Measurements from ENCODE around the gene CPNE2. TPM values are rescaled to one million over a fixed set of nuclear protein-coding genes. Genes with fewer than 3 reads are reported as not detected.

The CPNE2 gene
- total RNA-seq, 6 donors from 2014 or later, result 39.4 to 58.7 (median 53.1) TPM

DNA sequence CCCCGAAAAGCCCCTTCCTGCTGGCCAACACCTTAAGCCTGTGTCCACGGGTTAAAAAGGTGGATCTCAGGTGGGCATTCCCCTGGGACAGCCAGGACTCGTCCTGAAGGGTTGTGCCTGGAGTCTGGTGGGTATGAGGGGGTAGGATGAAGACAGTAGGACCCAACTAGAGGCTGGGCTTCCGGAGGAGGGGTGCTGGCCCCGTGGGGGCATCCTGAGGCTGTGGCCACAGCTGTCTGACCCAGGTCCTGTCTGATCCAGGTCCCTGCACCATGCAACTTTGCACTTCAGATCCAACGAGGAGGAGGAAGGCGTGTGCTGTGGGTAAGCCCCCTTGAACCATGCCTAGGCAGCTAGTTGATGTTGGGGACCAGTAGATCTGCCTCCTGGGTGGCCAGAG is 37.6 kb upstream of the CPNE2 start:
- ATAC-seq (ENCODE audit: low FRiP score in 2 of 2) (no peak), DNase-seq (peak in 1 of 2 donors; percentile 52)
- no peaks in the 10 kb centered on the region for H3K27me3 ChIP-seq
- H3K4me3 ChIP-seq, result no peak overlapping the region
- WGBS, 2 donors, result 77 to 89% methylated on average over 3 to 7 of the region's 7 CpGs
- H3K27ac ChIP-seq, result no peak overlapping the region
- no peaks in the 10 kb centered on the region for H3K9me3 ChIP-seq
- H3K4me1 ChIP-seq, result no peaks in the 10 kb centered on the region
- peaks cover 0 to 95% (median 69%) of the 10 kb centered on the region in 4 donors for H3K36me3 ChIP-seq
- TF ChIP-seq EP300 (IDR thresholded peaks at IDR 0.05) (no peak), POLR2AphosphoS5 (IDR thresholded peaks at IDR 0.05) (no peak), POLR2A (IDR thresholded peaks at IDR 0.05) (no peak)
- TF ChIP-seq, protein P1, sequence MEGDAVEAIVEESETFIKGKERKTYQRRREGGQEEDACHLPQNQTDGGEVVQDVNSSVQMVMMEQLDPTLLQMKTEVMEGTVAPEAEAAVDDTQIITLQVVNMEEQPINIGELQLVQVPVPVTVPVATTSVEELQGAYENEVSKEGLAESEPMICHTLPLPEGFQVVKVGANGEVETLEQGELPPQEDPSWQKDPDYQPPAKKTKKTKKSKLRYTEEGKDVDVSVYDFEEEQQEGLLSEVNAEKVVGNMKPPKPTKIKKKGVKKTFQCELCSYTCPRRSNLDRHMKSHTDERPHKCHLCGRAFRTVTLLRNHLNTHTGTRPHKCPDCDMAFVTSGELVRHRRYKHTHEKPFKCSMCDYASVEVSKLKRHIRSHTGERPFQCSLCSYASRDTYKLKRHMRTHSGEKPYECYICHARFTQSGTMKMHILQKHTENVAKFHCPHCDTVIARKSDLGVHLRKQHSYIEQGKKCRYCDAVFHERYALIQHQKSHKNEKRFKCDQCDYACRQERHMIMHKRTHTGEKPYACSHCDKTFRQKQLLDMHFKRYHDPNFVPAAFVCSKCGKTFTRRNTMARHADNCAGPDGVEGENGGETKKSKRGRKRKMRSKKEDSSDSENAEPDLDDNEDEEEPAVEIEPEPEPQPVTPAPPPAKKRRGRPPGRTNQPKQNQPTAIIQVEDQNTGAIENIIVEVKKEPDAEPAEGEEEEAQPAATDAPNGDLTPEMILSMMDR (IDR thresholded peaks at IDR 0.05), result no peak

DNA sequence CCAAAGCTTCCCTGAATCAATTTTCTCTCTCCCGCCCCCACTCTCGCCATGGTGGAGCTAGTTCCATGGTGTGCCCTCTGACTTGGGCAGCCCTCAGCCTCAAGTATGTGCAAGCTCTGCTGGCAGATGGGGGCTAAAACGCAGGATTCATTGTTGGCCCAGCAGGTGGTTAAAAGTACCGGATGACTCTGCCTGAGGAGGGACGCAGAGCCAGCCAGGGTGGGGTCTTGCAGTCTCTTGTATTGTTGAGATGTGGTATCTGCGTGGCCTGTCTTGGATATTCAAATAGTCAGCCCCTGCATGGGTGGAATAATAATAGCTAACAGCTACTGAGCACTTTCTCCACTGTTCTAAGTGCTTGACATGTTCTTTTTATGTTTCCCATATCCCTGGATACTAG is 36.7 kb upstream of the CPNE2 start:
- peaks cover 0 to 94% (median 65%) of the 10 kb centered on the region in 4 donors for H3K36me3 ChIP-seq
- no peaks in the 10 kb centered on the region for H3K27me3 ChIP-seq
- TF ChIP-seq, protein P1 (IDR thresholded peaks at IDR 0.05), result no peak
- TF ChIP-seq POLR2AphosphoS5 (IDR thresholded peaks at IDR 0.05) (no peak), POLR2A (IDR thresholded peaks at IDR 0.05) (no peak), EP300 (IDR thresholded peaks at IDR 0.05) (no peak)
- WGBS, 2 donors, result 81 to 95% methylated on average over 6 of the region's 6 CpGs
- H3K4me3 ChIP-seq, result no peak overlapping the region
- DNase-seq (no peak), ATAC-seq (ENCODE audit: low FRiP score in 2 of 2) (no peak)
- no peak overlapping the region for H3K27ac ChIP-seq
- peaks cover 2 to 5% (median 4%) of the 10 kb centered on the region in 4 donors for H3K4me1 ChIP-seq
- H3K9me3 ChIP-seq, result no peaks in the 10 kb centered on the region

DNA sequence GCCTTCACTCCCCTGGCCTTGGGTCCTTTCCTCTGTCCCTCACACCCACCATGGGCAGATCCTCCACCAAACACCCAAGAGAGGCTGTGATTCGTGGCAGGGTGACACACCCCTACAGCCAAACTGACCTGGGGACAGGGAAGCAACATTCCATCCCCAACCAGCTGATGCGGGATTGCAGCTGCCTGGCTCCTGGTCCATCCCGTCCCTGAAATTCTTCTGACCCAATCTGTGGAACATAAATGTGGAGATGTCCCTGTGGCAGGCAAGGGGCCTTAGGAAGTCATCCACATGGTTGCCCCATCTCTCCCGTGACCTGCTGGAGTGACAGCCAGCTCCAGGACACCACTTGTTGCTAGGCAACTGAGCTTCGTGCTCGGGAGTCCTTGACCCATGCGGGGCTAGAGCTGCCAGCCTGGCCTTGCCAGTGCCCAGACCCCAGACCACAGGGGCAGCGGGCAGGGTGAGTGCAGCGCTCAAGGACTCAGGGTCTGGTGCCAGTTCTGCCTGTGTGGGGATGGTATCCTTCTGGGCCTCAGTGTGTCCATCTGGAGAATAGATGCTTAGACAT is 34.0 kb upstream of the CPNE2 start:
- H3K4me3 ChIP-seq, result no peak overlapping the region
- ATAC-seq (ENCODE audit: low FRiP score in 2 of 2) (no peak), DNase-seq (peak in 1 of 2 donors; percentile 49)
- TF ChIP-seq POLR2AphosphoS5 (IDR thresholded peaks at IDR 0.05), result no peak
- TF ChIP-seq, protein P1 (IDR thresholded peaks at IDR 0.05), result no peak
- TF ChIP-seq POLR2A (IDR thresholded peaks at IDR 0.05), result no peak
- TF ChIP-seq EP300 (IDR thresholded peaks at IDR 0.05), result no peak
- no peak overlapping the region for H3K27ac ChIP-seq
- H3K27me3 ChIP-seq, result no peaks in the 10 kb centered on the region
- H3K9me3 ChIP-seq, result no peaks in the 10 kb centered on the region
- 68 to 83% methylated on average over 5 to 9 of the region's 9 CpGs for WGBS, 2 donors
- peaks cover 14 to 20% (median 15%) of the 10 kb centered on the region in 4 donors for H3K4me1 ChIP-seq
- peaks cover 0 to 68% (median 46%) of the 10 kb centered on the region in 4 donors for H3K36me3 ChIP-seq

DNA sequence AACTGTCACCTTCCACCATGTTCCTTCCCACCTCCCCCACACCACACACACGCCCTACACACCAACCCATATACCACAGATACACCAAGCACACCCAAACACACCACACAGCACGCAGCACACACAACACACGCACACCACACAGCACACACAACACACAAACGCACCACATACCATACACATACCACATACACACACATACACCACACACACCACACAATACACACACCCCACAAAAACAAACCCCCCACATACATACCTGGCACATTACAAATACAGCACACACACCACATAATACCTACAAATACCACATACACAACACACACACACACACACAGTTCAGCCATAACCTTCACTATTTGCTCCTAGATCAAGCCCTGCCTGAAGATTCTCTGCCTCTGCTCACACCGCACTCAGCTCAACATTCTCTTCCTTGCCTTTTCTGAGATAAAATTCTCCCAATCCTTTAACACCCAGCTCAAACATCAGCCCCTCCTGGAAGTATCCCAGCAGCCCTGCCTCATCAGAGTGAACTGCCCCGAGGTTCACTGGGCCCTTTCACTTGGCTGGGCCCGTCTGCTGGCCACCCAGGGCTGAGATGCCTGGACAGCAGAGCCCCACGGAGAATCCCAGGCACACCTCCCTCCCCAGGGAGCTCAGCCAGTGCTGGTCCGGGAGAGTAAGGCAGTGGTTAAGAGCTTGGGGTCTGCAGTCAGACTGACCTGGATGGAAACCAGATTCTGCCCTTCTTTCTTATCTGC is 31.9 kb upstream of the CPNE2 start:
- no peak overlapping the region for H3K4me3 ChIP-seq
- ATAC-seq (ENCODE audit: low FRiP score in 2 of 2) (peak; percentile 8), DNase-seq (no peak)
- H3K27ac ChIP-seq, result peak overlapping the region; percentile 71 to 88 (median 80)
- H3K4me1 ChIP-seq, result peaks cover 14 to 20% (median 15%) of the 10 kb centered on the region in 4 donors
- WGBS, 2 donors, result 76 to 85% methylated on average over 7 to 9 of the region's 9 CpGs
- H3K27me3 ChIP-seq, result no peaks in the 10 kb centered on the region
- TF ChIP-seq POLR2A (IDR thresholded peaks at IDR 0.05) (no peak), EP300 (IDR thresholded peaks at IDR 0.05) (no peak), POLR2AphosphoS5 (IDR thresholded peaks at IDR 0.05) (no peak)
- TF ChIP-seq, protein P1 (IDR thresholded peaks at IDR 0.05), result no peak
- H3K9me3 ChIP-seq, result no peaks in the 10 kb centered on the region
- H3K36me3 ChIP-seq, result peaks cover 0 to 51% (median 29%) of the 10 kb centered on the region in 4 donors

Data from upper lobe of left lung (tissue), 6 donors.